BJ (cell line): ENCODE results near the gene RENBP. TPM values are rescaled to one million over a fixed set of nuclear protein-coding genes. Genes with fewer than 3 reads are reported as not detected.

Source experiments
- CTCF ChIA-PET: fragments of 350-600 bp; formaldehyde crosslinking; extraction: SDS; loops from one replicate; lab custom pipeline; 2021; ENCODE audit warnings: antibody characterized with exemption, inconsistent platforms; lab: Yijun Ruan, JAX
- POLR2A ChIA-PET: fragments of 300-600 bp; sonication (Branson Sonifier 250); formaldehyde crosslinking; extraction: SDS; loops from one replicate; lab custom pipeline; 2021; ENCODE audit warnings: antibody characterized with exemption; lab: Charles Lee
- DNase-seq: peaks from one replicate; pipeline ENCODE4 v3.0.0-alpha.2; 2011; ENCODE audit warnings: low read depth
- H3K27me3 ChIP-seq: 2 replicates; pipeline ENCODE4 v1.6.0; 2011; ENCODE audit warnings: low read length; ENCODE audit not compliant: control insufficient read depth, insufficient read depth
- H3K36me3 ChIP-seq: 2 replicates; pipeline ENCODE4 v1.5.1; 2011; ENCODE audit warnings: low read length; ENCODE audit not compliant: control insufficient read depth, insufficient read depth
- H3K4me3 ChIP-seq: 2 replicates; pipeline ENCODE4 v1.5.1; 2011; ENCODE audit warnings: low read depth, mild to moderate bottlenecking, control low read depth, low read length
- CTCF ChIP-seq: IDR thresholded peaks from 2 replicates; pipeline ENCODE4 v1.5.1; 2011; ENCODE audit warnings: low read depth, mild to moderate bottlenecking, control low read depth, inconsistent platforms, low read length, moderate library complexity; ENCODE audit not compliant: insufficient read depth
- polyA plus RNA-seq: library from polyadenylated mRNA; depleted of rRNA; stranded (reverse); fragments of >200 nt; gene quantifications from 2 replicates; pipeline ENCODE4 v1.2.3, GENCODE V29; 2011

The RENBP gene
- polyA plus RNA-seq, 1 experiment, result 0.43 TPM

DNA sequence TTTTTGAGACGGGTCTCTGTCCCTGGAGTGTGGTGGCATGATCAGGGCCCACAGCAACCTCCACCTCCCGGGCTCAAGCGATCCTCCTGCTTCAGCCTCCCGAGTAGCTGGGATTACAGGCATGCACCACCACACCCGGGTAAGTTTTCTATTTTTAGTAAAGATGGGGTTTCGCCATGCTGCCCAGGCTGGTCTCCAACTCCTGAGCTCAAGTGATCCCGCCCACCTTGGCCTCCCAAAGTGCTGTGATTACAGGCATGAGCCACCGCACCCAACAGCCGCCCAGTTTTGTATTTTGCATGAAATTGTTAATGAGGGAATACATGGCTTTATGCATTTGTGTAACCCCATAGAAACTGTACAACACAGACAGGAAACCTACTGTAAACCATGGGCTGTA lies 15.6 kb downstream of the RENBP start:
- CTCF ChIA-PET, result interaction anchor here (0.8 to 1.7 kb wide), 3 partner anchors 18 to 165 kb away, joined by 3 to 9 read pairs (median 3); partner anchors contain the start of gene PLXNB3
- H3K4me3 ChIP-seq, result no peak overlapping the region
- no peaks in the 10 kb centered on the region for H3K27me3 ChIP-seq
- peaks cover 8% of the 10 kb centered on the region for H3K36me3 ChIP-seq
- POLR2A ChIA-PET, result no interaction called here
- no peak for TF ChIP-seq CTCF
- no peak for DNase-seq

DNA sequence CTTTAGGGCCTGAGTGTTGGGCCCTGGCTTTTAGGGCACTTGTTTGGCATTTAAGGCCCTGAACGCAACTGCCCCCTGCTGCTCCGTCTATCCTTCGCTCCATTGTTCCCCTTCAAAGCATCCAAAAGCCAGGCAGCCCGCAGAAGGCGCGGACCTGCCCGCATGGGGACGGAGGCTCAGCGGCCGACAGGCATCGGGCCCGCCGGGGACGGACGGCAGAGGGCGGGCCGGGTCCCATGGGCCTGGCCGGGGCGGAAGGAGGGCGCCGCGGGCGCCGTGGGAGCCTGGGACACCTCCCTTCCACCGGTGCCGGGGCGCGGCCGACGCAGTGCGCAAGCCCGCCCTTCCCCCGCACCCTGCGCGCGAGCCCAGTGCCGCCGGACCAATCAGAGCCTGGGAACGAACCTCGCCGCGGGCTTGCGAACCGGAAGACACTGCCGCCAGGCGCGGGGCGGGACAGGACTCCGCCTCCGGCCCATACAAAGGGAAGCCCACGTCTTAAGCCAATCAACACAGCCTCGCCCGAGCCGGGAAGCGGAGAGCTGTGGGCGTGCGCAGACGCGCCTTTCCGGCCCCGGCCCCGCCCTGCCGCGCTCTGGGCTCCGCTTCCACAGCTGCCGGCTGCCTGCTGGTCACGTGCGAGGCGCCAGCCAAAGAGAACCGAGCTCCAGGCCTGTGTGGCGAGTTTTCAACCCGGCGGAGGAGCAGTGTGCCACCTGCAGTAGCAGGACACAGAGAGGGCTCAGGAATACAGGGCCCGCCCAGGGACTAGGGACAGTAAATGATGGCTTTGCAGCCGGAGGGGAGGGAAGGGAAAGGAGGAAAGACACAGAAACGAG lies 16.3 kb downstream of the RENBP start:
- H3K4me3 ChIP-seq, result peak overlapping the region; percentile 54
- POLR2A ChIA-PET, result no interaction called here
- DNase-seq, result peak; percentile 92
- H3K27me3 ChIP-seq, result no peaks in the 10 kb centered on the region
- CTCF ChIA-PET, result interaction anchor here (0.8 to 1.7 kb wide), 4 partner anchors 19 to 164 kb away, joined by 3 to 9 read pairs (median 3); partner anchors contain the start of gene PLXNB3
- TF ChIP-seq CTCF, result peak; percentile 27; the same call in 1 of the 2 replicates
- peaks cover 8% of the 10 kb centered on the region for H3K36me3 ChIP-seq

DNA sequence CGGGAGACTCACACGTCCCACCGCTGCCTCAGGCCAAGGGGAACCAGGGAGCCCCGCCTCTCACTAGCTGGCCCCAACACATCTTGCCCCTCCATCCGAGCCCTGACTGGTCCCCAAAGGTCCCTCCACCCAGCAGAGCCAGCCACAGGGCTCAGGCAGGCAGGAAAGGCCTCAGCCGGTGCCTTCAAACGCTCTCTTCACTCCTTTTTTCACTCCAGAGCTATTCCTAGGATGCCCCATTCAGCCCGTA lies 16.8 kb downstream of the RENBP start:
- POLR2A ChIA-PET, result no interaction called here
- Histone ChIP-seq H3K4me3 (peak overlapping the region; percentile 54), H3K27me3 (no peaks in the 10 kb centered on the region), H3K36me3 (peaks cover 8% of the 10 kb centered on the region)
- no peak for TF ChIP-seq CTCF
- CTCF ChIA-PET, result interaction anchor here (1.0 to 1.7 kb wide), 2 partner anchors 19 to 164 kb away, joined by 3 to 9 read pairs; partner anchors contain the start of gene PLXNB3
- DNase-seq, result no peak

DNA sequence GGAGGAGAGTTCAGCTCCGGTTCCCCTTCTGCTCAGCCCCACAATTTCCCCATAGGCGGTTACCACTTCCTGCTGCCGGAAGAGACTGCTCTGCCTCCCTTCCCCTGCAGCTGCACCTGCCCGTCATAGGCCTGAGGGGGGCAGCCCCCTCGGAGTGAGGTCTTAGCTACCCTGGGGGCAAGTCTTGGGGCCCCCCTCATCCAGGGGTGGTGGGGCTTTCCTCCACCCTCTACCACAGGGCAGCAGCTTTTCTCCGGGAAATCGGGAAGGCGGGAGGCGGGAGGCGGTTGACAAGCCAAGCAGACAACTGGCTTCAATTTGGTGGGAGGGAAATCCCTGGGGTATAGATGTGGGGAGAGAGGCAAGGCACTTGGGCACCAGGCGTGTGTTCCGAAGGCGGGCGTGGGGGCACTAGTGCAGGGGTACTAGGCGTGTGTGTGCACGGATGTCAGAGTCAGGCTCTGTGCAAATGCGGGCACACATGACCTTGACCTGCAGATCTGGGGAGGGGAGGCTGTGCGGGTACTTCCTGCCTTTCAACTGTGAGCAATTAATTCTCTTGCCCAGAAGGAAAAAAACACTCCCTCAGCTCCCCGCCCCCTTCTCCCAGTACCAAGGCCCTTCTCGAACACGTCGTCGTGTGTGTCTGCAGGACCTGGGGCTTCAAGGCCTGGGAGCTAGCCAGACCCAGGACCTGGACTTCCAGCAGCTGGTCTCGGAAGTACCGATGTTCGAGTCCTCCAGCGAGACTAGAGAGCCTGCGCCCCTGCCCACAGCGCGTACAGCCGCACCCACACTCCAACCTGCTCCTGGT lies 17.4 kb downstream of the RENBP start:
- Histone ChIP-seq H3K27me3 (no peaks in the 10 kb centered on the region), H3K36me3 (peaks cover 8% of the 10 kb centered on the region), H3K4me3 (peak overlapping the region; percentile 54)
- ChIA-PET POLR2A (no interaction called here), CTCF (interaction anchor here (0.9 to 3.2 kb wide), 4 partner anchors 14 to 163 kb away, joined by 3 to 23 read pairs (median 4); partner anchors contain the start of gene PLXNB3)
- DNase-seq, result no peak
- TF ChIP-seq CTCF, result no peak

- no peaks in the 10 kb centered on the region for H3K27me3 ChIP-seq
- ChIA-PET POLR2A (no interaction called here), CTCF (interaction anchor here (0.9 to 3.2 kb wide), 3 partner anchors 14 to 21 kb away, joined by 4 to 23 read pairs (median 4); no protein-coding TSS in a partner anchor)
- H3K36me3 ChIP-seq, result peaks cover 6% of the 10 kb centered on the region
- no peak overlapping the region for H3K4me3 ChIP-seq
- TF ChIP-seq CTCF, result no peak
- DNase-seq, result no peak
Observed at GRCh38 chrX:153926552-153926857, 17.9 kb downstream of the RENBP start.
